Measurements from ENCODE around the gene C2orf76.

GRCh38 chr2:119366161-119366648, 429 bp downstream of the C2orf76 start:
- TF ChIP-seq EZH2phosphoT487 (IDR thresholded peaks at IDR 0.05; ENCODE audit: insufficient read depth, low read depth) (no peak), EZH2 (IDR thresholded peaks at IDR 0.05; ENCODE audit: insufficient read depth, poor library complexity, severe bottlenecking) (no peak)
